Endothelial cell of umbilical vein (primary cell): ENCODE results near the gene RANBP3. TPM values are rescaled to one million over a fixed set of nuclear protein-coding genes. Genes with fewer than 3 reads are reported as not detected.
A peak's percentile ranks its signal among the peaks of the same experiment; 100 is the strongest.

Experiments
- BruUV-seq: library from RNA; stranded (reverse); fragments of 400-500 nt; replicated peaks from 2 replicates; lab custom pipeline; 2021; lab: Mats Ljungman, UMichigan
- CTCF ChIA-PET: fragments of 300-600, 350-600 bp; sonication (Branson Sonifier 250); formaldehyde crosslinking; loops from one replicate; lab custom pipeline; 2021; ENCODE audit warnings: antibody characterized with exemption, inconsistent platforms; lab: Charles Lee
- POLR2A ChIA-PET: fragments of 300-600, 350-600 bp; sonication (Branson Sonifier 250); formaldehyde crosslinking; loops from one replicate; lab custom pipeline; 2021; ENCODE audit warnings: antibody characterized with exemption, inconsistent platforms; lab: Charles Lee
- DNase-seq: peaks from one replicate; pipeline ENCODE4 v3.0.0-alpha.2; 2011; ENCODE audit warnings: low read depth, low spot score
- FAIRE-seq: peaks from 2 replicates; lab custom pipeline; 2011; peaks lifted over from hg19 to GRCh38; lab: Jason Lieb, UNC
- H2AFZ ChIP-seq: 2 replicates; pipeline ENCODE4 v1.6.0; 2012; ENCODE audit warnings: low read depth, low read length, control low read depth, inconsistent platforms
- H3K27ac ChIP-seq: 2 replicates; pipeline ENCODE4 v1.5.1; 2011; ENCODE audit warnings: low read depth, mild to moderate bottlenecking, control low read depth, low read length, moderate library complexity; ENCODE audit not compliant: insufficient read depth
- H3K27me3 ChIP-seq, 2 experiments: 2 replicates each; pipeline versions ENCODE4 v1.6.0 to v1.6.1; 2011; ENCODE audit warnings: low read length in 2 of 2, mixed read lengths in 1 of 2; ENCODE audit not compliant: control insufficient read depth in 2 of 2, insufficient read depth in 2 of 2
- H3K36me3 ChIP-seq, 2 experiments: 2 replicates in 1 of 2; 3 replicates in 1 of 2; pipeline ENCODE4 v1.5.1; 2011; ENCODE audit warnings: low read length in 2 of 2, mild to moderate bottlenecking in 1 of 2, moderate library complexity in 1 of 2; ENCODE audit not compliant: control insufficient read depth in 2 of 2, insufficient read depth in 2 of 2; ENCODE audit errors: extremely low read depth in 1 of 2
- H3K4me1 ChIP-seq: 3 replicates; pipeline ENCODE4 v1.5.1; 2011; ENCODE audit warnings: mild to moderate bottlenecking, low read length; ENCODE audit not compliant: control insufficient read depth, insufficient read depth; ENCODE audit errors: extremely low read depth
- H3K4me2 ChIP-seq: 2 replicates; pipeline ENCODE4 v1.6.1; 2011; ENCODE audit warnings: low read length, control low read depth, mixed read lengths; ENCODE audit not compliant: insufficient read depth
- H3K4me3 ChIP-seq, 3 experiments: fragments of 200-600 bp in 1 of 3; sonication (generic), shearing (Covaris generic) in 1 of 3; replicated peaks in 1 of 3; 2 replicates each; pipeline ENCODE4 v1.5.1; 2011 to 2016; ENCODE audit warnings: control low read depth in 3 of 3, low read length in 3 of 3, mild to moderate bottlenecking in 2 of 3, inconsistent platforms in 1 of 3, low read depth in 1 of 3, moderate library complexity in 1 of 3; ENCODE audit not compliant: insufficient read depth in 1 of 3
- H3K79me2 ChIP-seq: 2 replicates; pipeline ENCODE4 v1.6.0; 2012; ENCODE audit warnings: low read length, inconsistent platforms; ENCODE audit not compliant: control insufficient read depth, insufficient read depth
- H3K9ac ChIP-seq: replicated peaks from 2 replicates; pipeline ENCODE3; 2011; ENCODE audit warnings: low read length, control low read depth; ENCODE audit not compliant: insufficient read depth; ENCODE audit errors: extremely low read depth
- H3K9me1 ChIP-seq: replicated peaks from 3 replicates; pipeline ENCODE4 v1.6.0; 2011; ENCODE audit warnings: mild to moderate bottlenecking, low read length; ENCODE audit not compliant: control insufficient read depth, insufficient read depth; ENCODE audit errors: extremely low read depth
- H3K9me3 ChIP-seq: replicated peaks from 2 replicates; pipeline ENCODE4 v1.5.1; 2012; ENCODE audit warnings: low read length, inconsistent platforms; ENCODE audit not compliant: control insufficient read depth, insufficient read depth
- H4K20me1 ChIP-seq: replicated peaks from 2 replicates; pipeline ENCODE3; 2011; ENCODE audit warnings: mild to moderate bottlenecking, low read length; ENCODE audit not compliant: control insufficient read depth, insufficient read depth; ENCODE audit errors: extremely low read depth
- EZH2 ChIP-seq: IDR thresholded peaks from 2 replicates; pipeline ENCODE4 v1.6.1; 2012; ENCODE audit warnings: borderline replicate concordance, low read depth, mild to moderate bottlenecking, moderate library complexity, low read length, inconsistent platforms; ENCODE audit not compliant: severe bottlenecking
- FOS ChIP-seq: IDR thresholded peaks from 2 replicates; pipeline ENCODE4 v1.6.1; 2011; ENCODE audit warnings: mild to moderate bottlenecking, low read length, moderate library complexity, borderline replicate concordance; ENCODE audit not compliant: insufficient read depth
- GATA2 ChIP-seq: IDR thresholded peaks from 2 replicates; pipeline ENCODE4 v1.7.0; 2011; ENCODE audit warnings: low read depth, mild to moderate bottlenecking, moderate library complexity, mixed read lengths, low read length; ENCODE audit not compliant: insufficient read length, insufficient read depth
- JUN ChIP-seq: IDR thresholded peaks from 2 replicates; pipeline ENCODE4 v1.6.1; 2011; ENCODE audit warnings: borderline replicate concordance, low read depth; ENCODE audit not compliant: insufficient read length, insufficient read depth
- MAX ChIP-seq: IDR thresholded peaks from 2 replicates; pipeline ENCODE4 v1.6.1; 2011; ENCODE audit not compliant: insufficient read depth, insufficient read length
- MYC ChIP-seq: IDR thresholded peaks from one replicate; pipeline ENCODE4 v1.6.1; 2011; ENCODE audit warnings: mild to moderate bottlenecking, low read depth, low read length
- POLR2A ChIP-seq: IDR thresholded peaks from 2 replicates; pipeline ENCODE4 v1.6.1; 2012; ENCODE audit warnings: low read depth, mild to moderate bottlenecking, control low read depth, low read length
- POLR2AphosphoS5 ChIP-seq: IDR thresholded peaks from 2 replicates; pipeline ENCODE4 v1.6.1; 2012; ENCODE audit warnings: low read depth, mild to moderate bottlenecking, control low read depth, low read length, moderate library complexity; ENCODE audit not compliant: insufficient read depth
- dilution Hi-C: fragments of 300-500 bp; cut with MboI; formaldehyde crosslinking; loops from one replicate; pipeline ENCODE4 v1.15.0; 2019; ENCODE audit warnings: low sequenced_read_pairs; ENCODE audit not compliant: extremely low pct_ligation_motif_present
- intact Hi-C: fragments of 100-400 bp; cut with micrococcal nuclease; formaldehyde crosslinking; loops from one replicate; pipeline ENCODE4 v1.10.0; 2022
- polyA plus RNA-seq, 4 experiments: library from polyadenylated mRNA; depleted of rRNA in 3 of 4; stranded (reverse) in 3 of 4; unstranded in 1 of 4; fragments of >200 nt; gene quantifications; 2 replicates each; pipeline versions ENCODE4 v1.2.1 to v1.2.3, GENCODE V29; 2011 to 2012; ENCODE audit warnings: missing spikeins in 1 of 4
- total RNA-seq: library from RNA; stranded (reverse); gene quantifications from 2 replicates; pipeline ENCODE4 v1.2.3, GENCODE V29; 2021
- TF ChIP-seq, protein P1 (sequence below), 2 donors: IDR thresholded peaks; 1 replicate in 1 of 2; 2 replicates in 1 of 2; pipeline ENCODE4 v1.5.1; 2011; ENCODE audit warnings: low read length in 2 of 2, mild to moderate bottlenecking in 2 of 2, moderate library complexity in 2 of 2, control low read depth in 1 of 2, inconsistent platforms in 1 of 2, low read depth in 1 of 2; ENCODE audit not compliant: insufficient read depth in 1 of 2; ENCODE audit errors: extremely low read depth in 1 of 2

Gene RANBP3
- total and polyA plus RNA-seq, 2 donors (not counting 3 experiments of a cell fraction or from before 2014, with no cell fraction given) = 72.3 to 85.3 TPM

DNA sequence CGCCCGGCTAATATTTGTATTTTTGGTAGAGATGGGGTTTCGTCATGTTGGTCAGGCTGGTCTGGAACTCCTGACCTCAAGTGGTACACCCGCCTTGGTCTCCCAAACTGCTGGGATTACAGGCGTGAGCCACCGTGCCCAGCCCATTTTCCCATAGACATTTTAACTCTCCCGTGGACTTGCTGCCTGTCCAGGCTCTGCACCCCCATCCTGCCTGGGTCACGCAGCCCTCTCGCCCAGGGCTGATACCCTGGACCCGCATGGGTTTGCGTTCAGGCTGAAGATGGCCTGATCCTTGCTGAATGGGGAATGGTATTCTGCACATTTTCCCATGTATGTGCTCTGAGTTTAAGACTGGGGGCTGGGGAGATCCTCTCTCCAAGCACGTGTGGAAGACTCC lies 46.0 kb upstream of the RANBP3 start:
- Histone ChIP-seq H4K20me1 (no peaks in the 10 kb centered on the region), H3K9me3 (no peaks in the 10 kb centered on the region), H3K4me3 (no peak overlapping the region), H3K4me2 (no peak overlapping the region), H3K4me1 (peaks cover 12% of the 10 kb centered on the region), H3K36me3 (no peaks in the 10 kb centered on the region), H3K27ac (no peak overlapping the region), H3K79me2 (no peaks in the 10 kb centered on the region), H2AFZ (no peak overlapping the region), H3K9ac (no peak overlapping the region), H3K27me3 (no peaks in the 10 kb centered on the region), H3K9me1 (no peaks in the 10 kb centered on the region)
- TF ChIP-seq JUN (no peak), FOS (no peak)
- TF ChIP-seq, protein P1, sequence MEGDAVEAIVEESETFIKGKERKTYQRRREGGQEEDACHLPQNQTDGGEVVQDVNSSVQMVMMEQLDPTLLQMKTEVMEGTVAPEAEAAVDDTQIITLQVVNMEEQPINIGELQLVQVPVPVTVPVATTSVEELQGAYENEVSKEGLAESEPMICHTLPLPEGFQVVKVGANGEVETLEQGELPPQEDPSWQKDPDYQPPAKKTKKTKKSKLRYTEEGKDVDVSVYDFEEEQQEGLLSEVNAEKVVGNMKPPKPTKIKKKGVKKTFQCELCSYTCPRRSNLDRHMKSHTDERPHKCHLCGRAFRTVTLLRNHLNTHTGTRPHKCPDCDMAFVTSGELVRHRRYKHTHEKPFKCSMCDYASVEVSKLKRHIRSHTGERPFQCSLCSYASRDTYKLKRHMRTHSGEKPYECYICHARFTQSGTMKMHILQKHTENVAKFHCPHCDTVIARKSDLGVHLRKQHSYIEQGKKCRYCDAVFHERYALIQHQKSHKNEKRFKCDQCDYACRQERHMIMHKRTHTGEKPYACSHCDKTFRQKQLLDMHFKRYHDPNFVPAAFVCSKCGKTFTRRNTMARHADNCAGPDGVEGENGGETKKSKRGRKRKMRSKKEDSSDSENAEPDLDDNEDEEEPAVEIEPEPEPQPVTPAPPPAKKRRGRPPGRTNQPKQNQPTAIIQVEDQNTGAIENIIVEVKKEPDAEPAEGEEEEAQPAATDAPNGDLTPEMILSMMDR (IDR thresholded peaks at IDR 0.05; ENCODE audit: extremely low read depth in 1 of 2, insufficient read depth in 1 of 2, low read depth in 1 of 2, low read length in 2 of 2) = no peak
- dilution Hi-C loops = no loop called here
- ChIA-PET POLR2A (no interaction called here), CTCF (interaction anchor here (1.1 to 3.5 kb wide), 9 partner anchors 10 to 220 kb away, joined by 3 to 304 read pairs (median 18); partner anchors contain the start of gene NRTN)
- intact Hi-C loops = loop anchor here (5.0 kb wide), 1 partner anchor 122 kb away; the partner anchor contains the start of genes NDUFA11 and VMAC
- BruUV-seq = no TSS peak
- DNase-seq (no peak), FAIRE-seq (no peak)

DNA sequence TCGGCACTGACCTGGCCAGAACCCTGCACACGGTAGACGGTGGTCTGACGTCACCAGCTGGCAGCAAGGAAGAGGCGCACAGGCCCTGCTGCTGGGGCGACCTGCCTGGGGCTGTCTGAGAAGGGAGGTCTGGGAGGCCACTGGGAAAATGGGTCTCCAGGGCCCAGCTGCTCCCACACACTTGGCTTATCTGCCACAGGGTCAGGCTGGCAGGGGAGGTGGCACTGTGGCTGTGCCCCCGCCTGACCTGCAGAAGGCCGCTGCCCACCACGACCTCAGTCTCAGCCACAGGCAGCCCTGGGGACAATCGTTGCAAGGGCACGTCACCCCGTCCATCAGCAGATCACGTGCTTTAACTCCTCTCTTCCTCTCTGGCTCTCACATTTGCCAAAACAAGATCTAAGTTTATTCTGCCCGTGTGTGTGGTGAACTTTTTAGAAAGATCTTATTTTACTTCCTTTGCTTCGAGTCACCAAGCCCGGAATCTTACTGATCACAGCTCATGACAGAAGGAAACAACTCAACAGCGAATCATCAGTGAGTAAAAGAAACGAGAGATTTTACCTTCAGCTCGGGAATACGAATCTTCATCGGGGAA lies 45.2 kb upstream of the RANBP3 start:
- H3K4me1 ChIP-seq = peaks cover 12% of the 10 kb centered on the region
- FAIRE-seq = peak; percentile 84
- no TSS peak for BruUV-seq
- CTCF ChIA-PET = interaction anchor here (0.8 to 3.5 kb wide), 25 partner anchors 9 to 303 kb away, joined by 3 to 304 read pairs (median 7); partner anchors contain the start of genes NRTN, RANBP3 and VMAC
- H3K27me3 ChIP-seq = no peaks in the 10 kb centered on the region
- H3K9me1 ChIP-seq = no peaks in the 10 kb centered on the region
- POLR2A ChIA-PET = interaction anchor here (1.7 kb wide), 1 partner anchor 10 kb away, joined by 6 read pairs; no protein-coding TSS in a partner anchor
- H3K9ac ChIP-seq = peak overlapping the region; percentile 22
- dilution Hi-C loops (no loop called here), intact Hi-C loops (loop anchor here (5.0 kb wide), 1 partner anchor 121 kb away; the partner anchor contains the start of genes NDUFA11 and VMAC)
- H3K9me3 ChIP-seq = no peaks in the 10 kb centered on the region
- TF ChIP-seq POLR2AphosphoS5 (no peak), MAX (peak; percentile 14), JUN (no peak), EZH2 (no peak), POLR2A (no peak), MYC (no peak), FOS (peak; percentile 66), GATA2 (peak; percentile 49)
- TF ChIP-seq, protein P1 (IDR thresholded peaks at IDR 0.05; ENCODE audit: extremely low read depth in 1 of 2, insufficient read depth in 1 of 2, low read depth in 1 of 2, low read length in 2 of 2) = no peak
- peak overlapping the region; percentile 33 for H2AFZ ChIP-seq
- no peak overlapping the region for H3K4me2 ChIP-seq
- no peaks in the 10 kb centered on the region for H3K79me2 ChIP-seq
- H3K4me3 ChIP-seq = no peak overlapping the region
- H3K27ac ChIP-seq = peak overlapping the region; percentile 70
- DNase-seq = peak; percentile 62
- no peaks in the 10 kb centered on the region for H4K20me1 ChIP-seq
- no peaks in the 10 kb centered on the region for H3K36me3 ChIP-seq
